Hepatic stellate cell (primary cell): Measurements from ENCODE around the gene VWDE.
"Not testable (repeated sequence)": the region's sequence is repeated elsewhere in the genome, so short reads cannot be mapped to it uniquely, and the experiment has no call there.

Experiments
- DNase-seq: peaks from one replicate; pipeline ENCODE4 v3.0.0; 2011; ENCODE audit warnings: low spot score

The VWDE gene

DNA sequence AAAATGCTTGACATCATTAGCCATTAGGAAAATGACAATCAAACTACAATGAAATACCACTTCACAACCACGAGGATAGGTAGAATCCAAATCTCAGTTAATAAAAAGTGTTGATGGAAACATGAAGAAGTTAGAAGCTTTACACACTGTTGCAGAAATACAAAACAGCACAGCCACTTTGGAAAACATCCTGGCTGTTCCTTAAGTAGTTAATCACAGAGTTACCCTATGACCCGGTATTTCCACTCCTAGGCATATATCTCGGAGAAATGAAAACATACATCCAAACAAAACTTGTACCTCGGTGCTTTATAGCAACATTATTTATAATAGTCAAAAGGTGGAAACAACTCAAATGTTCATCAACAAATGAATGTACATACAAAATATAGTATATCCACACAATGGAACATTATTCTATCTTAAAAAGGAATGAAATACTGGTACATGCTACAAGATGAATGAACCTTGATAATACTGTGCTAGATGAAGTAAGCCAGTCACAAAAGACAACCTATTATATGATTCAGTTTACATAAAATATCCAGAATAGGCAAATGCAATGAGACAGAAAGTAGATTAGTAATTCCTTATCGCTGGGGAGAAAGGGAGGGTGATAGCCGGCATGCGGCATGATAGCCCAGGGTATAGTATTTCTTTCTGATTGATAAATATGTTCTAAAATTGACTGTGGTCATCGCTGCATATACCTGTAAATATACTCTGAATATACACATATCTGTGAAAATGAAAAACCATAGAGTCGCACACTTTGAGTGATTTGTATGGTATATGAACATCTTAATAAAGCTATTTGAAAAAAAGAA lies 1.9 kb downstream of the VWDE start:
- no peak for DNase-seq

DNA sequence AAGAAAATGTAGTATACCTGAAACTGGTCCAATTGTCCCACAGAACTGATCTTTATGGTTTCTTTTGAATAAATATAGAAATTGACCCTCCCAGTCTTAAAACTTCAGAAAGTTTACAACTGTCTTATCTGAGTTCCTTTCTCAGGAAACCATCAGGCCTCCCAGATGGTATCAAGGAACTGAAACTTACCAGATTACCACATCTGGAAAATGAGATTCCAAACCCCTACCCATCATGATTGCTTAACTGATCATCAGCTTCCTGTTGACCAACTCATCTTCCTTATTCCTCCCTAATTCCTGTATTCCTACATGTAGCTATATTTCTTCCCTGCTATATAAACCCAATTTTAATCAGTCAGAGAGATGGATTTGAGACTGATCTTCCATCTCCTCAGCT lies 5.5 kb downstream of the VWDE start:
- no peak for DNase-seq

- no peak for DNase-seq
These were observed 6.0 kb downstream of the VWDE start for GRCh38 chr7:12397671-12398070.

GRCh38 chr7:12396670-12397069 lies 7.0 kb downstream of the VWDE start:
- DNase-seq: not testable (repeated sequence)

DNA sequence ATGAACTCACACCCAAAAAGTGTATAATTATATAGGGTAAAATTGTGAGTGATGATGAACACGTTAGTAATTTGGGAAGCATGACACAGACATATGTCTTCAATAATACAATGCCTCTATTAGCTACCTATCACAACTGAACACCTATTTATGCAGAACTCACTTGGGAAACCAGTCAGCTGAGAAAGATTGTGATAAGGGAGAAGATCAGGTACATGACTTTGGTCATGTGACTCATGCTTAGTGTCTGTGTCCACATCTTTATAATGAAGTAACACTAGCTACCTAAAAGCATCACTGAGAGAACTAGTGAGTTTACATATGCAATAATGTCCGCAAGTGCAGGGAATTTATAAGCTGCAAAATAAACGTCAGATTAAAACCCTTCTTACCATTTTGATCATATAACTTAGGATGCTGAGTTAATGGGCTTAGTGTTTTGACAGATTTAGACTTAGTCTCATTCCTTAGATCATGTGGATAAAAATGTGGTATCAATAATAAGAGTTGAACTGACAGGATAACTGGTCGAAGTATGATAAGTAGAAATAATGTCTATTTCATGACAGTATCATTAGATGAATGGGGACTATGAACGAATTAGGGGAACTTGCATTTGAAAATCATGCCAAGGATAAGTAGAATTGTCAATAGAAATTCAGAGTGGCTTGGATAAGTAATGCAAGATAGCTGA lies 11.6 kb downstream of the VWDE start:
- no peak for DNase-seq

DNA sequence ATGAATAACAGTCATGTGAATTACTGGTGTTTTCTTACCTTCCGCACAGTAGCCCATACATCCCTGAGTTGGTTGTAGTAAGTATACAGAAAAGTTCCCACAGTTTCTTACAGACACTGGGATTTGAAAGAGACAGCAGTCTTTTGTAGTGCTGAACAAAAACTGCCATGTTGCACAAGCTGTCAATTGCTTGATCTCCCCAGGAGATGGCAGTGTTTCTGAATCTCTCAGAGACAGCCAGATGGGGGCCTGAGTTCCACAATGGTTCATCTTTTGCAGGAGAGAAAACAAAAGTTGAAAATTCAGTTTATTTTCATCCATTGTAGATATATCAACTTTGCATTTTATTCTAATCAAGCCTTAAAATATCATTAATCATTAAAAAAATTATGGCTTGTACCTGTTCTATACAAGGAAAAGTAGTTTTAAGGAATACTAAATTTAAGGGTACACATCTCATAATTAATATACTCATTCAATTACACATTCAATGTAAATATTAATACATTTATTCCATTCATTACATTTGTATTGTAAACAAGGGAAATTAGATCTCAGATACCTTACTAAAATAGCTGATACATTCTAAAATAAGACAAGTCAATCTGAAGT lies 14.5 kb downstream of the VWDE start:
- peak; percentile 15 for DNase-seq

DNA sequence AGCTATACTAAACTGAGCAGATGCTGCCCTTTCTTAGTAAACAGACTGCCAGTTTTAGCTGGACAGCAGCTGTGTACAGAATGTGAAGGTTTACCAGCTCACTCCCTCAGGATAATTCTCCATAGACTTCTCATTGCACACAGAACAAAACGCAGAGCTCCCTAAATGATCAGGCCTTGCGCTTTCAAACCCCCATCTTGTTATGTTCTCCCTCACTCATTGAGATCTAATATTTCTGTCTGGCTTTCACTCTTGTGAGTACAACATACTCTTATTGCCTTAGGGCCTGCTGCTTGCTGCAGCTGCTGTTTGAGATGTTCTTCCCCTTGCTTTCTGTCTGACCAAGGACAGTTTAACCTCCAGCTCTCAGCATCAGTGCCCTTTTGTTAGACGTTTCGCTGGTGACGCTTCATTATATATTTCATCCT lies 17.3 kb downstream of the VWDE start:
- no peak for DNase-seq

DNA sequence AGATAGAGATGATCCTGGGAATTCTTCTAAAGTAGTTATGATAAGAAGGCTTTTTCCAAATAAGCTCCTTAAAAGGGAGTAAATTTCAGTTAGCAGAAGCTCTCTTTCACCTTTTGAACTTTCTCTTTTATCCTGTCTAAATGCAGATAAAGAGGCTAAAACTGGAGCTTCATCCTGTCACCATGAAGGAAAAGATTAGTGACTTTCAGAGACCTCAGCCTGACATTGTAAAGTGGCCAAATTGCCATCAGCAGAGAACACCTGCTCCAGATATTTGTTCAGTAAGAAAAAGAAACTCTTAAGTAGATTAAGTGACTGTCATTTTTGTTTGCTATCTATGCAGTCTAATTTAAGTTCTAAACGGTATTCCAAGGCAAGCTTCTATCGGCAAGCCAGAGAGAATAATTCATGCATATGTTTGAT lies 18.3 kb downstream of the VWDE start:
- no peak for DNase-seq

DNA sequence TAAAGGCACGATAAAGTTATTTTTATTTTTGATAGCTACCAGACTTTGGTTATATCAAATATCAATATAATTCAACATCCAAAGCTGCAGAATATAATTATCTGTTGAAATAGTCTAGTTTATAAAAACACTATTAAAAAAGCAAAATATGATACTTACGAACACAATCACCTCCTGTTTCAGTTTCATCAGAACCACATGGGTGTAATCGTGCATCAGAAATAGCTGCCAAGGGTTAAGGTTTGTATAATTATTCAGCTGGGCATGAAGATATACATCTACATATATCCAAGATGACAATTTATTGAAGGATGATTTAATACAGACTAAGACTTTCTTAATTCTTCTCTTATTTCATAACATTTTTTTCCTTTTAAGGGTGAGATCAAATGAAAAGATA lies 20.3 kb downstream of the VWDE start:
- no peak for DNase-seq

- DNase-seq: no peak
These were observed 25.3 kb downstream of the VWDE start for GRCh38 chr7:12378389-12378788.

- no peak for DNase-seq
These were observed 26.3 kb downstream of the VWDE start for GRCh38 chr7:12377406-12377805.

DNA sequence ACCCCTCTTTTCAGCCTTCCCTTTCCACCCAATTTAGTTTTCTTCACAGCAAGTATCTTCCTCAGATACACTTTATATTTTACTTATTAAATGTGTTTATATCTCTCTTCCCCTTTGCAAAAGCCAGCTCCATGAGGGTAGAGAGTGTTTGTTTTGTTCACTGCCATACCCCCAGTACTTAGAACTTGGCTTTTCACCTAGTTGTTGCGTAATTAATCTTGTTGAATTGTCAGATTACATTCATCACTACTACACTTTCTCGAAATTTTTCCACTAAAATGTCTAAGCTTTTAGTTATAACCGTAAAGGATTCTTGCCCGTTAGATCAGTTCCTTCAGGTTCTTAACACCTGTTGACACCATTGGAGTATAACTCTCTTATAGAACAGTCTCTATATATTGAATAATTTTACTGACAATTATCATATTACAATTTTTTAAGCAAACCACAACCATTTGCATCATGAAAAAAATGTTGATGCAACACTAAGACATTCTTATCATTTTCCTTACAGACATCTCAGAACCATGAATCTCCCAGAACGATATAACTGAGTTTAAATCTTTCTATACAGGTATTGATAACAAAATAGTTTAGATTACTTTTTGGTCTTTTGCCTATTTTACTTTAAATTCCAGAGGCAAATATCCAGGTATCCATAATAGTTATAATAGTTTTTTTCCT lies 29.9 kb downstream of the VWDE start:
- no peak for DNase-seq

- DNase-seq: no peak
These were observed 33.4 kb downstream of the VWDE start for GRCh38 chr7:12370249-12370648.

GRCh38 chr7:12369756-12370155 lies 33.9 kb downstream of the VWDE start:
- no peak for DNase-seq

- no peak for DNase-seq
These were observed 34.6 kb downstream of the VWDE start for GRCh38 chr7:12369072-12369471.

DNA sequence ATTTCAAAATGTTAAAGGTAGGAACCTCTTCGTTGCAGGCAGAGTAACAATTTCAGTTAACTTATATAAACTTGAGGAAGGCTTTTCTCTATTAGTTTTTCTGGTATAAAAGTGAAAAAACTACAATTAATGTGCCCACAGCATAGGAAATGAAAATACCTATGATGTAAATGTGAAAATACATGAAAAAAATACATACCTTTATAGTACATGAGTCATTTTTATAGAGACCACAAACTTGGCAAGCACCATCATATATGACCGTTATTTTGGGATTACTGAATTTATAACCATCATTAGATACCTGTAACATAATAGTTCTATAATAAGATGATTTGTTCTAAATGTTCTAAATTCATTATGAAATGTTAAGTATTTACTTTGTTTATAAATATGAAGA lies 42.7 kb downstream of the VWDE start:
- no peak for DNase-seq

DNA sequence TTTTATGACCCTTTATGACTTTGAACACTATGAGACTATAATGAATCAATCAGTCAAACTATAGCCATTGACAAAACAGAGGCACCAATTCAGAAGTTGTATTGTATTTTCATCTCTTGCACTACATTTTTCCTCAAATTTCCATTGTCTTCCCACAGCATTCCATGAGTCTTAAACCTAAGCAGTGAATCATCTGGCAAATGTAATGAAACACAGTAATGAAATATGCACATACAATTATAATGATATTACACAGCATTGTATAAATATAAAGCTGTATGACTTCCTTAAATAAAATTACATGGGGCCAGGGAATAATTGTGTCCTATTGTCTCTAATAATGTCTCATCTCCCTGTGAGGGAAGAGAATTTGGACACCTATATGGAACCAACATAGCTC lies 45.0 kb downstream of the VWDE start:
- no peak for DNase-seq

DNA sequence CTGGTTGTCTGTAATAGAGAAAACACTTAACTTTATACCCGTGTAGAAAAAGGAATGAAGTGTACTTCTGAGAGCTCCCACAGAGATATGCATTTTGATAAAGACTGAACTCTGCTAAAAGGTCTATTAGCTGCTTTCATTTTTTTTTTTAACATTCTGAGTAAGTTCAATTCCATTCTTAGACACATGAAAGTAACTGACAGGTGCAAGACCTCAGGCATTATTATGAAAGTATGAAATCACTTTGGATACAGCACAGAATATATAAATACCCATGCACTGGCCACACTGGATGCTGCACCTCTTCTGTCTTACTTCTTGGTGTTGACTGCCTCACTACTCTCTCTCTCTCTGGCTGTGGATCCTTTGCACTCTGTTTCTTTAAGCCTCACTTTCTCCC lies 46.2 kb downstream of the VWDE start:
- DNase-seq: no peak

GRCh38 chr7:12351843-12352242 lies 51.8 kb downstream of the VWDE start:
- DNase-seq: no peak

DNA sequence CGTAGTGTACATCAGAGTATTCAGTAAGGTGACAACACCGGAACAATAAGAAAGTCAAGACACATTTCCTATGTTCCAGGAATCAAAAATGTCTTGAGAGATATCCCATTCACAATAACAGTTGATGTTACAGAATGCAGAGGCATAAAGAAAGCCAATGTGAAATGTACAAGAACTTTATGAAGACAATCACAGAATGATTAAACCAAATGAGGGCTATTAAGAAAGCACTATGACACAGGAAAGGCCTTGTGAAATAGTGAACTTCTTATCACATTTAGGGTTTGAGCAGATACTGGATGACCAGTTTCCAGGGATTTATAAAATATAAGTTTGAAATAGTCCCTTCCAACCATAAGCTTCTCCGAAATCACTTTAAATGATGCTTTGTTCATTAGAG lies 52.7 kb downstream of the VWDE start:
- no peak for DNase-seq

DNA sequence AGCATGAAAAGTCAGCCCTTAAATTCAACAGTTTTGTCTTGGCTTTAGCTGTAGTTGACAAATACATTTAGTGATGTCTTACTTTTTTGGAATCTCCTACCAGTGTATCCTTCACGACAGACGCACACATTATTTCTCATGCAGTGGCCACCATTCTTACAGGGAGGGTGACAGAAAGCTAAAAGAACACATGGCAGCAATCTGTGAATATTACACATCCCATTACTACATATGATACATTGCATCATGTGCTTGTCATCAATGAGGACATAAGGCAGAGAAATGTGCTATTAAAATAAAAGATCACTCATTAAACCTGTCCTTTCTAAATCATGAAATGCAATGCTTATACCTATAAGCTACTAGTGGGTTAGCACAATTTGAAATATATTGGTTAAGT lies 66.6 kb downstream of the VWDE start:
- DNase-seq: no peak

DNA sequence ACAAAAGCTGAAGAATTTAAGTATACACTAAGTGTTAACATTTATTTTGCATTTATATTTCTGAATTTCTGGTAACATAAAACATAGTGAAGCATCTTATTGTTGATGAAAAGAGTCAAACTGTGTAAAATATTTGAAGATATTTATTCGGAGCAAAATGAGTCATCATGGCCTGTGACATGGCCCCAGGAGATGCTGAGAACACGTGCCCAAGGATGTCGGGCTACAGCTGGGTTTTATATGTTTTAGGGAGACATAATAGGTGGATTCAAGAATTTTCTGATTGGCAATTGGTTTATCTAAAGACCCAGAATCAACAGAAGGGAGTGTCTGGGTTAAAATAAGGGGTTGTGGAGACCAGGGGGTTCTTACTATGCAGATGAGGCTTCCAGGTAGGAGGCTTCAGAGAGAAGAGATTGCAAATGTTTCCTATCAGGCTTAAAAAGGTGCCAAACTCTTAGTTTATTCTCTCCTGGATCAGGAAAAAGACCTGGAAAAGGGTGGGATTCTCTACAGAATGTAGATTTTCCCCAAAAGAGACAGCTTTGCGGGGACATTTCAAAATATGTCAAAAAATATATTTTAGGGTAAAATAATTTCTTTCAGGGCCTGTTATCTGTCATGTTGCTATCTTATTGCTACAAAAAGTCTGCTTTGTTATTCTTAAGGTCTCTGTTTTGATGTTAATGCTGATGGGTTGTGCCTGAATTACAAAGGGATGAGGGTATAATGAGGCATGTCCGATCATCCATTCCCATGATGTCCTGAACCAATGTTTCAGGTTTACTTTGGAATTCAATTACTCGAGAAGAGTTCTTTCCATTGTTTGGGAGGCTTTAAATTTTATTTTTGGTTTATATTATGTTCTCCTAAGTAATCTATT lies 74.5 kb downstream of the VWDE start:
- DNase-seq: no peak
